ENCODE measurements around the gene GJB2. TPM values are rescaled to one million over a fixed set of nuclear protein-coding genes. Genes with fewer than 3 reads are reported as not detected.

Gene GJB2
- total RNA-seq, 5 donors from 2014 or later (not counting 1 experiment from before 2014, with no cell fraction given): 0.10 to 0.15 TPM; not detected in 3

DNA sequence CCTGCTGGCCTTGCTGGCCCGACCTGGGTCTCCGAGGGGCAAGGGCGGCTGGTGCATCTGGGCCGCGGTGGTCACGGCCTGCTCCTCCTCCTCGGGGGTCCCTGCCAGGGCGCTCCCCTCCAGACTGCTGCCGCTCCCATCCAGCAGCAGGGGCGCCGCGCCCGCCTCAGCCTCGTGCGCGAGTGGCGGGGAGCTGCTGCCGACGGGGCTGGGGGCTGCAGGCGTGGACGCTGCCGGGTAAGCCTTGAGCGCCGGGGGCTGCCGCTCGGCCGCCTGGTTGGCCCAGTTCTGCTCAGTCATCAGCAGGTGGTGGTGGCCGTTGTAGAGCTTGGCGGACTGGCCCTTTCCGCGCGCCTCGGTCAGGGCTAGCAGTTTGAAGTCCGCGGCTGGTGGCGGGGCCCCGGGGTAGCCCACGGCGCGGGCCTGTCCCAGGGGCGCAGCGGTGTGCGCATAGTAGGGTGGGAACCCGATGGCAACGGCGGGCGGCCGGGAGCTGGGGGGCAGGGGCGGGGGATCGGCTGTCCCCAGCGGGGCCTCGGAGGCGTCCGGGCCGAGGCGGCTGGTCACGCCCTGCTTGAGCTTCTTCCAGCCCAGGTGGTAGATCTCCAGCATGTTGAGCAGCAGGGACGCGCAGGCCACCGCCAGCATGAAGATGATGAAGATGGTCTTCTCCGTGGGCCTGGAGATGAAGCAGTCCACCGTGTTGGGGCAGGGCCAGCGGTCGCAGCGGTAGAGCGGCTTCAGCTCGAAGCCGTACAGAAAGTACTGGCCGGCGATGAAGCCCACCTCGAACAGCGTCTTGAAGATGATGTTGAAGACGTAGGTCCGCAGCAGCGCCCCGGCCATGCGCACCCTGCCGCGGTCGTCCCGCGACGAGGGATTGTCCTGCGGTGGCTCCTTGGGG lies 50.5 kb downstream of the GJB2 start:
- no peak overlapping the region for H3K27ac ChIP-seq (ENCODE audit: low read length)
- DNase-seq: no peak
- ATAC-seq (replicated peaks in 1 of 4): no peak
- H3K36me3 Mint-ChIP-seq: no peaks in the 10 kb centered on the region
- H3K4me1 Mint-ChIP-seq: peaks cover 3 to 10% (median 5%) of the 10 kb centered on the region in 3 donors
- ChIA-PET CTCF (no interaction called here), POLR2A (no interaction called here)
- H3K4me1 ChIP-seq (ENCODE audit: control insufficient read depth in 1 of 2, extremely low read depth in 1 of 2, insufficient read depth in 2 of 2, low read length in 2 of 2): peaks cover 0 to 3% of the 10 kb centered on the region in 2 experiments
- peaks cover 3 to 49% of the 10 kb centered on the region in 2 experiments for H3K27me3 ChIP-seq (replicated peaks in 1 of 2; ENCODE audit: control insufficient read depth in 2 of 2, extremely low read depth in 1 of 2, insufficient read depth in 2 of 2, low read length in 1 of 2)
- peaks cover 37 to 76% of the 10 kb centered on the region in 2 donors for H3K27me3 Mint-ChIP-seq
- peak overlapping the region in 1 of 3 donors; percentile 40 for H3K4me3 Mint-ChIP-seq
- H3K36me3 ChIP-seq (ENCODE audit: control insufficient read depth in 2 of 2, extremely low read depth in 1 of 2, insufficient read depth in 1 of 2, low read length in 1 of 2): no peaks in the 10 kb centered on the region
- H3K4me3 ChIP-seq (ENCODE audit: control insufficient read depth in 1 of 2, extremely low read depth in 1 of 2, low read length in 1 of 2): no peak overlapping the region
- no peaks in the 10 kb centered on the region for H3K9me3 ChIP-seq
- WGBS (ENCODE audit: insufficient coverage): 27% methylated on average over 73 of the region's 84 CpGs
- H3K9me3 Mint-ChIP-seq: no peaks in the 10 kb centered on the region
- H3K27ac Mint-ChIP-seq: no peak overlapping the region

DNA sequence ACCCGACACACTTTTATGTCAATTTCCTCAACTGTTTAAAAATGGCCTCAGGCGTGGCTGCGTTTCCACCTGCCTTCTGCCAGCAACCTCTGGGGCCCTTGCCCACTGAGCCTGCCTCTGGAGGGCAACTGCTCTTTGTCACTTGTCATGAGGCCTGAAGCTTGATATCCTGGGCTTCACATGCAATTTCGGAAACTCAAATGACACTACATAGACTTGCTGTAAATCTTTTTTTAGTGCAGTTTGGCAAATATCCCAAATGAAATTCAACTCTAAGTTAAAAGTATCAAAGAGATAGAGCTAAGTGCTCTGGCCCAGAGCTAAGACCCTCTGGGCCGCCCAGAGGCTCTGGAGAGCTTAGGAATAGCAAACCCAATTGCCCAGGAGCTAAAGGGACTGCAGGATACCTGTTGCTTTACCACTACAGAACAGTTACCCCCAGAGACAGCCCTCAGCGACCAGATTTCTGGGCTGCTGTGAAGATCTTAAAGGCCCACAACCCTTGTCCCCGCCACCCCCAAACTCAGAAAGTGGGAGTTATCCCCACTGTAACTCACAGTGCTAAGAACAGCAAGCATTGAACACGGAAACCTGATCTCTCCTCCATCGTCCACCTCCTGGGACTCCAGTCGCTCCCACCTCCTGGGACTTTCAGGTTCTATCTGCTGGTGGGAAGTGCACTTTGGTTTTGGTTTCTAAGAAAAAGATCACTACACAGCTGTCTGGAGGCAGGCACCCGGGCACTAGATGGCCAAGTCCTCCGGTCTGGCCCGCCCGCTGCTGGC lies 51.3 kb downstream of the GJB2 start:
- no peak overlapping the region for H3K27ac Mint-ChIP-seq
- peaks cover 35 to 73% of the 10 kb centered on the region in 2 donors for H3K27me3 Mint-ChIP-seq
- POLR2A ChIA-PET: no interaction called here

DNA sequence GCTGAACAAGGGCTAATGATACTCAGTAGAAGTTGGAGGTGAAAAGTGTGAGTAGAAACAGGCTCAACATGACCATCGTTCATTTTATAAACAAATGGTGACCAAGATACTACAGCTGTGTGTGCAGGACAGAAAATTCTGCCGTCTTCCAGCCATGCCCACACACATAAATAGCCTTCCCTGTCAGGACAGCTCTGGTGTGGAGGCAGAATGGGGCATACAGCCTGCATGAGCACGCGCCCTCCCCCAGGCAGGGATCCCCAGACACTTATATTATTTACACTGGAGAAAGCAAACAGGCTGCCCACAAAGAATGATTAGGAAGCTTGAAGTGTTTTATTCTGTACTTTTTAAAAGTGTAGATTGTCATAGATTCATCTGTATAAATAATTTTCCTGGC lies 52.3 kb downstream of the GJB2 start:
- no CpG with 5 or more reads among the region's 4 CpGs for WGBS (ENCODE audit: insufficient coverage)
- Histone ChIP-seq H3K4me1 (ENCODE audit: control insufficient read depth in 1 of 2, extremely low read depth in 1 of 2, insufficient read depth in 2 of 2, low read length in 2 of 2) (peaks cover 0 to 11% of the 10 kb centered on the region in 2 experiments), H3K9me3 (no peaks in the 10 kb centered on the region), H3K27ac (ENCODE audit: low read length) (no peak overlapping the region), H3K27me3 (replicated peaks in 1 of 2; ENCODE audit: control insufficient read depth in 2 of 2, extremely low read depth in 1 of 2, insufficient read depth in 2 of 2, low read length in 1 of 2) (peaks cover 0 to 56% of the 10 kb centered on the region in 2 experiments), H3K36me3 (ENCODE audit: control insufficient read depth in 2 of 2, extremely low read depth in 1 of 2, insufficient read depth in 1 of 2, low read length in 1 of 2) (no peaks in the 10 kb centered on the region), H3K4me3 (ENCODE audit: control insufficient read depth in 1 of 2, extremely low read depth in 1 of 2, low read length in 1 of 2) (no peak overlapping the region)
- Mint-ChIP-seq H3K4me3 (no peak overlapping the region), H3K27ac (no peak overlapping the region), H3K9me3 (no peaks in the 10 kb centered on the region), H3K36me3 (no peaks in the 10 kb centered on the region), H3K27me3 (peaks cover 37 to 66% of the 10 kb centered on the region in 2 donors), H3K4me1 (peaks cover 8 to 10% (median 9%) of the 10 kb centered on the region in 3 donors)
- no peak for ATAC-seq (replicated peaks in 1 of 4)
- POLR2A ChIA-PET: no interaction called here
- CTCF ChIA-PET: no interaction called here
- no peak for DNase-seq

More for the DNA sequence above, 51.3 kb downstream of the GJB2 start:
- Histone ChIP-seq H3K4me3 (ENCODE audit: control insufficient read depth in 1 of 2, extremely low read depth in 1 of 2, low read length in 1 of 2) (no peak overlapping the region), H3K36me3 (ENCODE audit: control insufficient read depth in 2 of 2, extremely low read depth in 1 of 2, insufficient read depth in 1 of 2, low read length in 1 of 2) (no peaks in the 10 kb centered on the region), H3K9me3 (no peaks in the 10 kb centered on the region), H3K27me3 (replicated peaks in 1 of 2; ENCODE audit: control insufficient read depth in 2 of 2, extremely low read depth in 1 of 2, insufficient read depth in 2 of 2, low read length in 1 of 2) (peaks cover 0 to 57% of the 10 kb centered on the region in 2 experiments), H3K4me1 (ENCODE audit: control insufficient read depth in 1 of 2, extremely low read depth in 1 of 2, insufficient read depth in 2 of 2, low read length in 2 of 2) (peaks cover 0 to 11% of the 10 kb centered on the region in 2 experiments), H3K27ac (ENCODE audit: low read length) (no peak overlapping the region)
- peak overlapping the region in 1 of 3 donors; percentile 10 for H3K4me3 Mint-ChIP-seq
- no peak for ATAC-seq (replicated peaks in 1 of 4)
- no peaks in the 10 kb centered on the region for H3K9me3 Mint-ChIP-seq
- 75% methylated on average over 9 of the region's 14 CpGs for WGBS (ENCODE audit: insufficient coverage)
- DNase-seq: no peak
- H3K4me1 Mint-ChIP-seq: peaks cover 8 to 10% (median 8%) of the 10 kb centered on the region in 3 donors
- H3K36me3 Mint-ChIP-seq: no peaks in the 10 kb centered on the region
- CTCF ChIA-PET: interaction anchor here in 1 of 2 donors (0.6 kb wide), 1 partner anchor 56 kb away, joined by 3 read pairs; no protein-coding TSS in a partner anchor

DNA sequence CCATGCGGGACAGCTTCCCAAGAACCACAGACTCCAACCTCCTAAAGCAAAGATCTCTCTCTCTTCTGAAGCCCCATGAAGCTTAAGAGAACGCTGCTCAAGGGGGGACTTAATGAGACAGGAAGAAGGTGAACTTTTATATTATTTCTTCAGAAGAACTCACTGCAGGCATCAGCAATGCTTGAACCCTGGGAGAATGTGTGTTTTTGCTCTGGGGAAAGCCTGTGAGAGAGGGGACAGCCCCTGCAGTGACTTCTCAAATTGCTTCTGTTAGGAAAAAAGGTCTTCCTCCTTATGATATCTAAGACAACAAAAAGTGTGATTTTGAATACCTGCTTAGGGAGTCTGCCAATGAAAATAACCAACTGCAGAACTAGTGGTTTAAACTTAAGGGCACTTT lies 54.9 kb downstream of the GJB2 start:
- ATAC-seq (replicated peaks in 1 of 4): no peak

More for the DNA sequence above, 54.9 kb downstream of the GJB2 start:
- ChIA-PET CTCF (no interaction called here), POLR2A (no interaction called here)
- Mint-ChIP-seq H3K9me3 (no peaks in the 10 kb centered on the region), H3K36me3 (no peaks in the 10 kb centered on the region), H3K4me1 (peaks cover 5 to 7% (median 6%) of the 10 kb centered on the region in 3 donors), H3K4me3 (no peak overlapping the region), H3K27me3 (peaks cover 30 to 56% of the 10 kb centered on the region in 2 donors), H3K27ac (no peak overlapping the region)
- peaks cover 0 to 8% of the 10 kb centered on the region in 2 experiments for H3K4me1 ChIP-seq (ENCODE audit: control insufficient read depth in 1 of 2, extremely low read depth in 1 of 2, insufficient read depth in 2 of 2, low read length in 2 of 2)
- no peak overlapping the region for H3K27ac ChIP-seq (ENCODE audit: low read length)
- H3K4me3 ChIP-seq (ENCODE audit: control insufficient read depth in 1 of 2, extremely low read depth in 1 of 2, low read length in 1 of 2): no peak overlapping the region
- H3K36me3 ChIP-seq (ENCODE audit: control insufficient read depth in 2 of 2, extremely low read depth in 1 of 2, insufficient read depth in 1 of 2, low read length in 1 of 2): no peaks in the 10 kb centered on the region
- DNase-seq: no peak
- no CpG with 5 or more reads among the region's 2 CpGs for WGBS (ENCODE audit: insufficient coverage)
- no peaks in the 10 kb centered on the region for H3K9me3 ChIP-seq
- H3K27me3 ChIP-seq (replicated peaks in 1 of 2; ENCODE audit: control insufficient read depth in 2 of 2, extremely low read depth in 1 of 2, insufficient read depth in 2 of 2, low read length in 1 of 2): peaks cover 0 to 54% of the 10 kb centered on the region in 2 experiments

Other genes starting within 250 kb of the GJB2 start
- gene ZMYM2, start 234.2 kb downstream of the GJB2 start, total RNA-seq: 100 to 1,000 TPM in 2 of 5 donors, 10 to 100 TPM in 3; 63.6 to 123 (median 83.6) TPM
- under 1 TPM; 0.10 to 0.93 (median 0.42) TPM for gene GJA3, start 31.9 kb downstream of the GJB2 start, total RNA-seq
- 1 to 10 TPM; 1.1 to 5.2 (median 2.9) TPM for gene GJB6, start 39.4 kb upstream of the GJB2 start, total RNA-seq